A549 (cell line): ENCODE data around the gene BLTP2. TPM values are rescaled to one million over a fixed set of nuclear protein-coding genes. Genes with fewer than 3 reads are reported as not detected.
"Not testable (repeated sequence)": the region's sequence is repeated elsewhere in the genome, so short reads cannot be mapped to it uniquely, and the experiment has no call there.

ENCODE experiments used
- ATAC-seq, 2 experiments: fragments of 200-7000 bp in 1 of 2; fragments of >200 bp in 1 of 2; cut with Nextera tagmentation in 1 of 2; cut with Tn5 transposase in 1 of 2; 3 replicates each; pipeline versions ENCODE4 v1.8.0 to v1.9.1; 2018 to 2020; ENCODE audit warnings: mild to moderate bottlenecking in 1 of 2, moderate library complexity in 1 of 2
- CTCF ChIA-PET: fragments of 300-600 bp; sonication (Branson Sonifier 250); formaldehyde crosslinking; extraction: SDS; loops from one replicate; lab custom pipeline; 2021; ENCODE audit warnings: antibody characterized with exemption, inconsistent platforms; lab: Yijun Ruan, JAX
- POLR2A ChIA-PET: fragments of 350-600 bp; formaldehyde crosslinking; extraction: SDS; loops from one replicate; lab custom pipeline; 2021; ENCODE audit warnings: antibody characterized with exemption, inconsistent platforms; lab: Yijun Ruan, JAX
- DNase-seq, 2 experiments: peaks; one replicate each; pipeline versions ENCODE4 v3.0.0 to v3.0.0-alpha.2; 2011 to 2016; ENCODE audit warnings: low read depth in 1 of 2, low spot score in 1 of 2
- FAIRE-seq: peaks from 2 replicates; lab custom pipeline; 2011; peaks lifted over from hg19 to GRCh38; lab: Jason Lieb, UNC
- H3K27ac ChIP-seq, 2 experiments: fragments of >200 bp; sonication (Bioruptor Twin); formaldehyde crosslinking; 3 replicates each; pipeline ENCODE4 v1.5.1; 2016 to 2017
- H3K4me1 ChIP-seq: fragments of >200 bp; sonication (Bioruptor Twin); formaldehyde crosslinking; 3 replicates; pipeline ENCODE4 v1.6.1; 2016
- H3K4me2 ChIP-seq: fragments of >200 bp; sonication (Bioruptor Twin); formaldehyde crosslinking; 3 replicates; pipeline ENCODE4 v1.6.1; 2016
- H3K4me3 ChIP-seq: fragments of >200 bp; sonication (Bioruptor Twin); formaldehyde crosslinking; 3 replicates; pipeline ENCODE4 v1.5.1; 2016
- H3K9me3 ChIP-seq: fragments of >200 bp; sonication (Bioruptor Twin); formaldehyde crosslinking; 3 replicates; pipeline ENCODE4 v1.6.1; 2016
- BHLHE40 ChIP-seq: IDR thresholded peaks from 2 replicates; pipeline ENCODE4 v1.6.1; 2012; ENCODE audit warnings: low read depth, low read length, inconsistent platforms
- CBX8 ChIP-seq: fragments of 200-600 bp; sonication (generic); IDR thresholded peaks from 2 replicates; pipeline ENCODE4 v1.6.1; 2016
- EHMT2 ChIP-seq: fragments of 200-600 bp; sonication (generic); IDR thresholded peaks from 2 replicates; pipeline ENCODE4 v1.6.1; 2016; ENCODE audit warnings: antibody characterized with exemption, low read depth, mild to moderate bottlenecking, moderate library complexity
- EP300 ChIP-seq, 2 experiments: fragments of >200 bp; sonication (Bioruptor Twin); formaldehyde crosslinking; IDR thresholded peaks; 2 replicates in 1 of 2; 3 replicates in 1 of 2; pipeline ENCODE4 v1.6.1; 2016 to 2017
- FOSB ChIP-seq: fragments of 250-450 bp; sonication (Bioruptor Pico); IDR thresholded peaks from 2 replicates; pipeline ENCODE4 v1.5.0; 2020; ENCODE audit warnings: mild to moderate bottlenecking, moderate library complexity
- FOSL2 ChIP-seq, 2 experiments: fragments of 450-650 bp in 1 of 2; fragments of >200 bp in 1 of 2; sonication (Bioruptor Twin) in 1 of 2; formaldehyde crosslinking; IDR thresholded peaks; 2 replicates each; pipeline versions ENCODE4 v1.5.0 to v1.6.1; 2016 to 2020; ENCODE audit warnings: mild to moderate bottlenecking in 1 of 2, moderate library complexity in 1 of 2
- HDAC2 ChIP-seq: fragments of 200-600 bp; sonication (generic); IDR thresholded peaks from 2 replicates; pipeline ENCODE4 v1.6.1; 2016
- JUN ChIP-seq, 2 experiments: fragments of >200 bp; sonication (Bioruptor Twin); formaldehyde crosslinking; IDR thresholded peaks; 2 replicates in 1 of 2; 3 replicates in 1 of 2; pipeline ENCODE4 v1.6.1; 2016 to 2017
- MAZ ChIP-seq: fragments of 150-350 bp; IDR thresholded peaks from 2 replicates; pipeline ENCODE4 v1.6.1; 2014; ENCODE audit warnings: antibody characterized with exemption, low read depth, low read length, borderline replicate concordance
- NPAS2 ChIP-seq: fragments of 250-450 bp; sonication (Bioruptor Pico); IDR thresholded peaks from 2 replicates; pipeline ENCODE4 v1.8.0; 2022; ENCODE audit warnings: mild to moderate bottlenecking, moderate library complexity, borderline replicate concordance
- NR3C1 ChIP-seq: fragments of >200 bp; sonication (Bioruptor Twin); formaldehyde crosslinking; IDR thresholded peaks from 3 replicates; pipeline ENCODE4 v1.6.1; 2017
- POLR2A ChIP-seq: IDR thresholded peaks from 2 replicates; pipeline ENCODE4 v1.6.1; 2012; ENCODE audit warnings: mild to moderate bottlenecking, low read length
- RAD21 ChIP-seq, 2 experiments: fragments of >200 bp in 1 of 2; sonication (Bioruptor Twin) in 1 of 2; formaldehyde crosslinking in 1 of 2; IDR thresholded peaks in 1 of 2; conservative IDR thresholded peaks in 1 of 2; 2 replicates in 1 of 2; 3 replicates in 1 of 2; pipeline ENCODE4 v1.6.1; 2012 to 2018; ENCODE audit warnings: inconsistent platforms in 1 of 2
- TP53 ChIP-seq: fragments of 250-450 bp; sonication (Bioruptor Pico); IDR thresholded peaks from 2 replicates; pipeline ENCODE4 v1.5.0; 2021; ENCODE audit warnings: mild to moderate bottlenecking, moderate library complexity
- WGBS: methylation state at CpG from one replicate; pipeline ENCODE4 v1.1.6; 2017; ENCODE audit errors: missing lambda C conversion rate; 5-methylcytosine and 5-hydroxymethylcytosine counted together
- polyA plus RNA-seq, 4 experiments: library from polyadenylated mRNA; depleted of rRNA in 3 of 4; stranded (reverse); fragments of >200 nt; fragmentation: RNase III in 1 of 4; extraction: RNeasy Plus Mini Kit Qiagen cat#74134 plus additional on column Dnase treatment in 1 of 4; gene quantifications; 2 replicates in 3 of 4; 3 replicates in 1 of 4; pipeline ENCODE4 v1.2.3, GENCODE V29; 2011 to 2017
- TF ChIP-seq, protein P1 (sequence below): fragments of >200 bp; sonication (Bioruptor Twin); formaldehyde crosslinking; IDR thresholded peaks from 2 replicates; pipeline ENCODE4 v1.6.1; 2016
- TF ChIP-seq, protein P2 (sequence below): IDR thresholded peaks from 2 replicates; pipeline ENCODE4 v1.6.1; 2012; ENCODE audit warnings: low read depth, borderline replicate concordance

The BLTP2 gene
- polyA plus RNA-seq, 2 of the 4 experiments (the other 2 are of a cell fraction): 81.1 to 150 TPM

DNA sequence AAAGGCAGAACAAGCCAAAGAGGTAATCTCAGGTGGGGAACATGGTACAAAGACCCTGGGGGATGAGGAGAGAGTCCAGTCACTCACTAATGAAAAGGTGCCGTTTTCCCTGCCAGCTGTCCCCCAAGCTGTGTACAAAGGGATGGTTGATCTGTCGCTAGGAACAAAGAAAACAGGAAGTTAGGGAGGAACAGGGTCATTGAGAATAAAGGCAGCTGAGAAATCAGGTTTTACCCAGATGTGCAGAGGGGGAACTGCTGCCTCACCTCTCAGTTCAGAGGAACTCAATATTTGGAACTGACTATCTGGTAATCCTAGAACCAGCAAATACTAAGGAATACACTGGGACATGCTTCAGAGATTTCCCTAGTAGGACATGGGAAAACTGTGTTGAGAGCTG is 32.4 kb downstream of the BLTP2 start:
- Histone ChIP-seq H3K4me1 (no peaks in the 10 kb centered on the region), H3K9me3 (no peaks in the 10 kb centered on the region), H3K27ac (no peak overlapping the region), H3K4me2 (no peak overlapping the region), H3K4me3 (no peak overlapping the region)
- POLR2A ChIA-PET: interaction anchor here (0.6 to 1.3 kb wide), 2 partner anchors 8 to 49 kb away, joined by 3 read pairs; partner anchors contain the start of genes SDF2 and SUPT6H
- WGBS: 90% methylated on average over 2 of the region's 2 CpGs
- ATAC-seq (no peak), DNase-seq (no peak), FAIRE-seq (no peak)
- CTCF ChIA-PET: interaction anchor here (0.8 to 3.3 kb wide), 28 partner anchors 9 to 150 kb away, joined by 3 to 20 read pairs (median 5); partner anchors contain the start of genes ALDOC, BLTP2 and PIGS
- TF ChIP-seq, protein P1, sequence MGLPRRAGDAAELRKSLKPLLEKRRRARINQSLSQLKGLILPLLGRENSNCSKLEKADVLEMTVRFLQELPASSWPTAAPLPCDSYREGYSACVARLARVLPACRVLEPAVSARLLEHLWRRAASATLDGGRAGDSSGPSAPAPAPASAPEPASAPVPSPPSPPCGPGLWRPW: no peak
- TF ChIP-seq, protein P2, sequence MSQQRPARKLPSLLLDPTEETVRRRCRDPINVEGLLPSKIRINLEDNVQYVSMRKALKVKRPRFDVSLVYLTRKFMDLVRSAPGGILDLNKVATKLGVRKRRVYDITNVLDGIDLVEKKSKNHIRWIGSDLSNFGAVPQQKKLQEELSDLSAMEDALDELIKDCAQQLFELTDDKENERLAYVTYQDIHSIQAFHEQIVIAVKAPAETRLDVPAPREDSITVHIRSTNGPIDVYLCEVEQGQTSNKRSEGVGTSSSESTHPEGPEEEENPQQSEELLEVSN: no peak
- TF ChIP-seq EP300 (IDR thresholded peaks at IDR 0.05): no peak

DNA sequence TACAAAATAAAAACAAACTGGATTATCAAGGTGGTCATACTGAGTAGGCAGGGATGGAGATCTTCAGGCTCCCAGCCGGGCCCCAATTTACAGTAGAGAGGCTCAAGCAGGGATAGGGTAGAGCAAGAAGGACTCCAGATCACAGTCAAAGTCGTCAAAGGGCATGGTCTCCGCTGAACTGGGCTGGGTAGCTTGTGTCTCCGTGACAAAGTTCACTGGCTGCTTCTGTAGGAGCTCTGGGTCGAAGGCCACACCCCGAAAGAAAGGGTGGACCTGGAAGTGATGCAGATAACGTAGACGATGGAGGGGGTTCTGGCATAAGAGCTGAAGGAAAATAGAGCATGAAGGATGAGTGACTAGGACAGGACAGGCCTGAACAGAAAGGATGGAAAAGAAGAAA is 34.6 kb downstream of the BLTP2 start:
- no peak overlapping the region for H3K4me2 ChIP-seq
- no peak for DNase-seq
- ChIA-PET POLR2A (interaction anchor here (1.2 kb wide), 2 partner anchors 11 to 34 kb away, joined by 3 to 4 read pairs; no protein-coding TSS in a partner anchor), CTCF (interaction anchor here (0.9 to 3.3 kb wide), 7 partner anchors 9 to 115 kb away, joined by 3 to 20 read pairs (median 7); partner anchors contain the start of gene ALDOC)
- H3K27ac ChIP-seq: no peak overlapping the region
- H3K4me1 ChIP-seq: no peaks in the 10 kb centered on the region
- no peak for FAIRE-seq
- ATAC-seq: no peak
- H3K9me3 ChIP-seq: no peaks in the 10 kb centered on the region
- no peak overlapping the region for H3K4me3 ChIP-seq
- 92% methylated on average over 8 of the region's 8 CpGs for WGBS
- TF ChIP-seq FOSB (CRISPR knock-in tag) (no peak), BHLHE40 (no peak)

DNA sequence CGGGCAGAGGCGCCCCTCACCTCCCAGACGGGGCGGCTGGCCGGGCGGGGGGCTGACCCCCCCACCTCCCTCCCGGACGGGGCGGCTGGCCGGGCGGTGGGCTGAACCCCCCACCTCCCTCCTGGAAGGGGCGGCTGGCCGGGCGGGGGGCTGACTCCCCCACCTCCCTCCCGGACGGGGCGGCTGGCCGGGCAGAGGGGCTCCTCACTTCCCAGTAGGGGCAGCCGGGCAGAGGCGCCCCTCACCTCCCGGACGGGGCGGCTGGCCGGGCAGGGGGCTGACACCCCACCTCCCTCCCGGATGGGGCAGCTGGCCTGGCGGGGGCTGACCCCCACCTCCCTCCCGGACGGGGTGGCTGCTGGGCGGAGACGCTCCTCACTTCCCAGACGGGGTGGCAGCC is 40.9 kb downstream of the BLTP2 start:
- H3K27ac ChIP-seq, DNase-seq, H3K4me3 ChIP-seq, CTCF ChIA-PET, H3K4me1 ChIP-seq, H3K9me3 ChIP-seq, FAIRE-seq, H3K4me2 ChIP-seq, POLR2A ChIA-PET, ATAC-seq: not testable (repeated sequence)
- WGBS: 86% methylated on average over 2 of the region's 31 CpGs

DNA sequence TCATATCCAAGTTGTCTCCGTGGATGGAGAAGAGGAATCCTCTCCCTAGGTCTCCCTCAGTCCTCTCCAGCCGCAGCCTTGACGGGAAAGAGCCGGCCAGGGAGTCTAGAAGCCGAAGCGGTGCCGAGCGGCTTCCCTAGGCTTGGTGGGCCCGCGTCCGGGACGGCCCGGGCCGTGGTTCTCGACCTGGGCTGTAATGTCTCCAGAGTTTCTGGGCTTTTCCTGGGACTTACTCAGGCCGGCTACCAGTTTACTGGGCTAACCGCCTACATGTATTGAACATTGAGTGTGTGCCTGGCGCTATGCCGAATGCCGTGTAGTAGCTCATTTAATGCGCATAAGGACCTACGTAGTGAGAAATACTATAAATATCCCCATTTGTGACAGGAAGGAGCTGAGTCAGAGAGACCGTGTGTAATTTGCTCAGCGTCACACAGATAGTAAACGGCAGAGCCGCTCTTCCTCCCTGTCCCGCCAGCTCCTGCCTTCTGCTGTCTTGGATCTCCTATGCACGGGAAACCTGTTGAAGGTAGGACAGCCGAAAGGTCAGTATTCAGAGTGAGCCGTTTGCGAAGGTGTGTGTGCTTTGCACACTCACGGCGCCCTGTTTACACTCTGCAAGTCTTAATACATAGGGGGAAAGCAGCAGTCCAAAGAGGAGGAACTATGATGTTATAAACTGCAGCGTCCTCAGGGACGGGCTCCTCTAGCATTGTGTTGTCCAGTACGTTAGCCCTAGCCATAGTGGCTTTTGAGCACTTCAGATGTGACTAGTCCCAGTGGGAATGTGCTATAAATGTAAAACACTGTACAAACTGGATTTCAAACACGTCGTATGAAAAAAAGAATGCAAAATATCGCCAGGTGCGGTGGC is 45.4 kb downstream of the BLTP2 start:
- H3K9me3 ChIP-seq: no peaks in the 10 kb centered on the region
- H3K27ac ChIP-seq: peak overlapping the region; percentile 55 to 88
- peaks cover 17% of the 10 kb centered on the region for H3K4me1 ChIP-seq
- no peak for TF ChIP-seq NPAS2 (CRISPR knock-in tag)
- 0 out of 2 replicates have a peak, but pooled peaks have one; percentile 25 for TF ChIP-seq TP53
- TF ChIP-seq FOSL2 (IDR thresholded peaks at IDR 0.05): no peak
- peak; percentile 47 for TF ChIP-seq FOSL2 (CRISPR knock-in tag; IDR thresholded peaks at IDR 0.05)
- TF ChIP-seq EHMT2: no peak
- TF ChIP-seq HDAC2: no peak
- peak in 1 of 2 experiments; percentile 39; a peak in 1 of 5 replicates for TF ChIP-seq JUN (IDR thresholded peaks at IDR 0.05)
- TF ChIP-seq MAZ: no peak
- TF ChIP-seq CBX8: no peak
- no peak for TF ChIP-seq POLR2A
- TF ChIP-seq NR3C1: no peak
- TF ChIP-seq RAD21 (conservative IDR thresholded peaks at IDR 0.05 in 1 of 2, IDR thresholded peaks at IDR 0.05 in 1 of 2): no peak
- WGBS: 12% methylated on average over 40 of the region's 40 CpGs
- FAIRE-seq (no peak), ATAC-seq (peak; percentile 79 to 83), DNase-seq (peak; percentile 72 to 83)
- peak overlapping the region; percentile 78 for H3K4me2 ChIP-seq
- ChIA-PET CTCF (interaction anchor here (0.7 to 3.1 kb wide), 5 partner anchors 8 to 141 kb away, joined by 3 to 20 read pairs (median 3); partner anchors contain the start of gene BLTP2), POLR2A (interaction anchor here (0.9 to 1.1 kb wide), 4 partner anchors 12 to 120 kb away, joined by 3 to 4 read pairs (median 4); partner anchors contain the start of genes BLTP2, PIGS and RPL23A)
- peak overlapping the region; percentile 79 for H3K4me3 ChIP-seq
